Measurements from ENCODE around the gene CPT1A.

CPT1A gene

DNA sequence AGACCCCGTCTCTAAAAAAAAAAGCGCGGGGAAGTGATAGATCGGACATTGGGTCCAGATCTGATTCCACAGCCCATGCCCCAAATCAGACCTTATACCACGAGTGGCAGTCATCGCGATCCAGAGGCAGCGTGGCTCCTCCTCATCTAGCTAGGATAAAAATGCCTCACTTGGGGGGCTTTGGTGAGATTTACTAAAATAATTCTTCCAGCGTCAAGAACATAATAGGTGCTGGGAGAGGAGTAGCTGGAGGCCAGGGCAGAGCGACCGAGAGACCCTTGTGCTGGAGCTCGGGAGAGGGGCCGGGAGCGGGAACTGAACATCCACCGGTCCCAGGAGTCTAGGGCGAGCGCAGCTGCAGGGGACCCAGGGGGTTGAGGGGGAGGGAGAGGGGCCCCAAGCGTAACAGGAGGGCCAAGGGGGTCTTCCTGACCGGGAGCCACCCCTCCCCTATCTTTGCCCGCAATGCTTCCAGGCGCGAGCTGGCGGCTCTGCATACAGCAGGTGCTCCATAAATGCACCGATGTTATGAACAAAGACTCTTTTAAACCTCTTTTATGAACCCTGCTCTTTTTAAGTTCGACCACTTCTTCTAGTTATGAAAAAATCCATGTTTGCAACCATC is 823 bp upstream of the CPT1A start:
- no peak overlapping the region; the same call in 1 of the 2 replicates for H3K27ac ChIP-seq
- no peak for TF ChIP-seq ZFX (IDR thresholded peaks at IDR 0.05)
- TF ChIP-seq, protein P1, sequence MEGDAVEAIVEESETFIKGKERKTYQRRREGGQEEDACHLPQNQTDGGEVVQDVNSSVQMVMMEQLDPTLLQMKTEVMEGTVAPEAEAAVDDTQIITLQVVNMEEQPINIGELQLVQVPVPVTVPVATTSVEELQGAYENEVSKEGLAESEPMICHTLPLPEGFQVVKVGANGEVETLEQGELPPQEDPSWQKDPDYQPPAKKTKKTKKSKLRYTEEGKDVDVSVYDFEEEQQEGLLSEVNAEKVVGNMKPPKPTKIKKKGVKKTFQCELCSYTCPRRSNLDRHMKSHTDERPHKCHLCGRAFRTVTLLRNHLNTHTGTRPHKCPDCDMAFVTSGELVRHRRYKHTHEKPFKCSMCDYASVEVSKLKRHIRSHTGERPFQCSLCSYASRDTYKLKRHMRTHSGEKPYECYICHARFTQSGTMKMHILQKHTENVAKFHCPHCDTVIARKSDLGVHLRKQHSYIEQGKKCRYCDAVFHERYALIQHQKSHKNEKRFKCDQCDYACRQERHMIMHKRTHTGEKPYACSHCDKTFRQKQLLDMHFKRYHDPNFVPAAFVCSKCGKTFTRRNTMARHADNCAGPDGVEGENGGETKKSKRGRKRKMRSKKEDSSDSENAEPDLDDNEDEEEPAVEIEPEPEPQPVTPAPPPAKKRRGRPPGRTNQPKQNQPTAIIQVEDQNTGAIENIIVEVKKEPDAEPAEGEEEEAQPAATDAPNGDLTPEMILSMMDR (conservative IDR thresholded peaks at IDR 0.05): no peak

DNA sequence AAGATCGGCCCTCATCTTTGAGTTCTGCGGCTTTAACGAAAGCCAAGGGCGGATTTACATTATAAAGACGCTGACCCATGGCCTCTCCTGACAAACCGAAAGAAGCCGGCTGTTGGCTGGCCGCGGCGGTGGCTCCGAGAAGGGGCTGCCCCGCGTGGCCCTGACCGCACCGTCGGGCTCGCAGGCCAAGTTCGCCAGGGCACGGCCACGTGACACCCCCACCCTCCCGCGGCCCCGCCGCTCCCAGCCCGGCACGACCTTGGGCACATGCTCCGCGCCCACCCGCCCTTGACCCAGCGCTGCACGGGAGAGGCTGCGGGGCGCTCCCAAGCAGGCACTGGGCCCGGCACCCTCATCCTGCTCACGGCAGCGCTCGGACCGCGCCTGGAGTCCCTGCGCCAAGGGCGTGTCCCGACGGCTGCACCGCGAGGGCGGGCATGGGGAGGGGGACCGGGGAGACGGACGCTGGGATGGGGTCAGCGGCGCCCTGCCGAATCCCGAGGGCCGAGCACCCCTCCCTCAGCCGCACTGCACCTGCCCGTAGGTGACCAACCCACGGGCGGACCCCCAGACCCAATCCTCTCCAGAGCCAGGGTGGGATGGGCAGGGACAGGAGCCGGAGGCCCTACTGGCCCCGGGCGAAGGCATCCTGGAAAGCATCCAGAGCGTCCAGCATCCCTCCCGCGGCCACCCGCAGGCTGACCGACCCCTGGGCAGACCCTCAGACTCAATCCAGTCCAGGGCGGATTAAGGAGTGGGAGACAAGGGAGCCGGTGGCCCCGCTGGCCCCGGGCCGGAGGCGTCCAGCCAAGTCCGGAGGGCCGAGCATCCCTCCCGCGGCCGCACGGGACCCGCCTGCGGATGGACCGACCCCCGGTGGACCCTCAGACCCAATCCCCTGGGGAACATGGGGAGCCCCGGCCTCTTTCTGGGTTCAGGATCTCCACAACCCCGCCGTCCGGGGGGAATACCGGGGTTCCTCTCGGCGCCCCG is 759 bp downstream of the CPT1A start:
- peak overlapping the region; percentile 99 for H3K27ac ChIP-seq
- TF ChIP-seq, protein P1 (conservative IDR thresholded peaks at IDR 0.05): no peak
- peak; percentile 45; the same call in 1 of the 2 replicates for TF ChIP-seq ZFX (IDR thresholded peaks at IDR 0.05)

DNA sequence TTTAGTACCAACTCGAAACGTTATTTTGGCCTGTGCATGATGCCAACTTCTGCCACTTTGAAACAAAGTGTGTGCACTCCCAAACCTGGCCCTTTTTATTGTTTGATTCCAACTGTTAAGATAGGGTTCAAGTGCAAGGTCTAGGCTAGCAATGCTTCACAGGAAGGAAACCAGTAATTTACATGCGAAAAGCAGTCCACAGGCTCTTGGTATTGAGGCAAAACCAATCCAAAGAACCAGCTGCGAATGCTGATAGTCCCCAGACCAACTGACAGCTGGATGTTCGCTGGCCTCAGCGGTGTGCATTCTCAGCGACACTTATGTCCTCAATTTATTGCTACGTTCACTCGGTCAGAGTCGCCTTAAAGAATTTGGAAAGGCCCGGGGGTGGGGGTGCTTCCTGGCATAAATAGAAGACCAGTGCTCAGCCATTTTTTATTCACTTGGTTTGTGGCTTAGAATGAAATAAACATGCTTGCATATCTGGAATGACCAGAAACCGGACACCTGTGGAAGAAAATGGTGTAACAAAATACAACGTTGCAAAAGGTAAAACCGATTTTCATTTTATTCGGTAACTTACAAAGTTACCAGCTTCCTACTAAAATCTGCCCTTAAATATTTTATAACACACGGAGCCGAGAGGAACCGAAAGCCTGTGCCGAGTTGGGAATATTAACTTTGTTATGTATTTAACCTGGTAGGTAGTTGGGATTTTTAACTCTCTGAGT is 1.6 kb downstream of the CPT1A start:
- peak overlapping the region; percentile 99 for H3K27ac ChIP-seq
- TF ChIP-seq, protein P1 (conservative IDR thresholded peaks at IDR 0.05): no peak
- TF ChIP-seq ZFX (IDR thresholded peaks at IDR 0.05): no peak

DNA sequence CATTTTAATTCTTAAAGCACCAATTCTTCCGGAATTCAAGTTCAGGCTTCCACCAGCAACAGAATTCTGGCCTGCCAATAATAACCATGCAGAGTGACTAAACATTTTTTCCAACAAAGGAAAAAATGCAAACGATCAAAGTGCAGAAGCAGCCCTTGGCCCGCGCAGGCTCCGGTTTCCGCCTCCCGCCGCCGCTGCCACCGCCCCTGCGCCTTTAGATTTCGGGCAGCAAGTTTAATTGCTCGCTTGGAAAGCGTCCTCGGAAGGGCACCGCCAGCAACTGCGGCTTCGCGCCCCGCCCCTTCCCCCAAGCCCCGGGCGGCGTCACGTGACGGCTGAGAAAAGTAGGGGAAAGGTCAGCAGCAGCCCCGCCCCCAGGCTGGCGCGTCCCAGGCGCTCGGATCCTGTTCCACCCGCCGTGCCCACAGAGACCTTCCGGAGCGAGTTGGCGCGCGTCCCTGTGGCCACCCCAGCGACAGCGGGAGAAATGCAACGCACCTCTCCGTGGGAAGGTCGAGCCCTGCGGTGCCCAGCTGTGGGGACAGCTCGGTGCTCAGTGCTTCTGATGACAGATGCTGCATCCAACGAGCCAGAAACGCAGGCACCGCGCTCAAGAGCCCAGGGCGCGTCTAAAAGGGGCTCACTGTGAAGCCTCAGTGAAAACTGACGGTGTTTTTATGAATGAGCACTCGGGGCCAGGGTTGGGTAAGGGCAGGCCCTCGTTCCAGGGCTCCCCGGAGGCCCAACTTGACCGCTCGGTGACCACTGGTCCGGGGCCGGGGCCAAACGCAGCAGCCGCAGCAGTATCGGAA is 2.5 kb downstream of the CPT1A start:
- TF ChIP-seq ZFX (IDR thresholded peaks at IDR 0.05): no peak; the same call in 1 of the 2 replicates
- TF ChIP-seq, protein P1 (conservative IDR thresholded peaks at IDR 0.05): no peak
- peak overlapping the region; percentile 99 for H3K27ac ChIP-seq

DNA sequence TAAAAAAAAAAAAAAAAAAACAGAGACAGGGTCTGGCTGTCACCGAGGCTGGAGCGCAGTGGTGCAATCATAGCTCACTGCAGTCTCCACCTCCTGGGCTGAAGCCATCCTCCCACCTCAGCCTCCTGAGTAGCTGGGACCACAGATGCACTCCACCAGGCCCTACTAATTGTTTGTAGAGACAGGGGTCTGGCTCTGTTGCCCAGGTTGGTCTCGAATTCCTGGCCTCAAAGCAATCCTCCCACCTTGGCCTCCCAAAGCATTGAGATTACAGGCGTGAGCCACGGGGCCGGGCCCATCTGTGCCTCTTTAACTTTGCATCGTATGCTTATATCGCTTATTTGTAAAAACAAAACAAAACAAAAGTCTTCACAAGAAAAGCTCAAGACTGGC is 3.1 kb downstream of the CPT1A start:
- H3K27ac ChIP-seq: peak overlapping the region; percentile 99
- TF ChIP-seq, protein P1 (conservative IDR thresholded peaks at IDR 0.05): no peak
- no peak for TF ChIP-seq ZFX (IDR thresholded peaks at IDR 0.05)

DNA sequence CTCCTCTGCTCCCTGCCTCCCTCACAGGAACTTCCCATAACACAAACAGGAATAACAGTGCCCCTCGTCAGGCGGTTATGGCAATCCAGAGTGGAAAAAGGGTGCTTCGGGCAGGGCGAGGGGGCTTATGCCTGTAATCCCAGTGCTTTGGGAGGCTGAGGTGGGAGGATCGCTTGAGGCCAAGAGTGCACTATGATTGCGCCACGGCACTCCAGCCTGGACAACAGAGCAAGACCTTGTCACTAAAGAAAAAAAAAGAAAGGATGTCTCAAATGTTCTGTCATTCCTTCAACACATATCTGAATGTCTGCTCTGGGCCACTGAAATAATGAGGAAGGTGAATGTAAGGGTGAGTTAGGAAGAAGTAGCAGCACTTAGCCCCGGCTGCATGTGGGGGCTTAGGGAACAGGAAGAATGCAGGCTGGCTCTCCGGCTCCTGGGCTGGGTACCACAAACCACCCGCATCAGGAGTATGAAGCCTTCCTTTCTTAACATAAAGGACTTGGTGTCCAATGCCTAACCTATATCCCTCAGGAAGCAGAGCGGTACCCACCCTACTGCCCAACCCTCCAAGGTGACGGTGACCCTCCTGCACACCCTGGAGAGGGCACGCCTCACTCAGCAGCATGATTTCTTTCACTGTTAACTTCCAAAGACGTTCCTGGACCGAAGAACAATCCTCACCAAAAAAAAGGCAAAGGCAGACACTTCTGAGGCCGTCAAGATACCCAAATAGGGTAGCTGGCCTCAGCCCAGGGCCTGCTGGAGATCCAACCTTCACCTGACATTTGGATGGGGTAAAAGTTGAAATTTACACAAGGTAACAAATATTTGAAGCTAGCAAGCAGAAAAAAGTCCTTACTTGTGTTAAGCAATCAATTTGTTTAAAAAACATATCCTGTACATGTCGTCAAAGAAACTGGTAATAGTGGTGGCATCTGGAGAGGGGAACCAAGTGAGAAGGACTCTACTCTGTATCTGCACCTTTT is 3.8 kb downstream of the CPT1A start:
- peak overlapping the region; percentile 99 for H3K27ac ChIP-seq
- no peak for TF ChIP-seq ZFX (IDR thresholded peaks at IDR 0.05)
- TF ChIP-seq, protein P1 (conservative IDR thresholded peaks at IDR 0.05): no peak

Measured in C4-2B (cell line).